Keratinocyte (primary cell): ENCODE results near the gene AFF2.

Experiments
- EZH2 ChIP-seq: IDR thresholded peaks from one replicate; pipeline ENCODE4 v1.6.1; 2012; ENCODE audit warnings: inconsistent platforms, mild to moderate bottlenecking, low read length, moderate library complexity
- TF ChIP-seq, protein P1 (sequence below), 3 experiments: IDR thresholded peaks in 1 of 3; conservative IDR thresholded peaks in 1 of 3; optimal IDR thresholded peaks in 1 of 3; 2 replicates in 2 of 3; 3 replicates in 1 of 3; pipeline versions ENCODE3 to v1.5.1; 2011; ENCODE audit warnings: low read length in 3 of 3, mild to moderate bottlenecking in 3 of 3, moderate library complexity in 2 of 3, control low read depth in 1 of 3, inconsistent platforms in 1 of 3; ENCODE audit not compliant: insufficient read depth in 2 of 3; ENCODE audit errors: extremely low read depth in 1 of 3

DNA sequence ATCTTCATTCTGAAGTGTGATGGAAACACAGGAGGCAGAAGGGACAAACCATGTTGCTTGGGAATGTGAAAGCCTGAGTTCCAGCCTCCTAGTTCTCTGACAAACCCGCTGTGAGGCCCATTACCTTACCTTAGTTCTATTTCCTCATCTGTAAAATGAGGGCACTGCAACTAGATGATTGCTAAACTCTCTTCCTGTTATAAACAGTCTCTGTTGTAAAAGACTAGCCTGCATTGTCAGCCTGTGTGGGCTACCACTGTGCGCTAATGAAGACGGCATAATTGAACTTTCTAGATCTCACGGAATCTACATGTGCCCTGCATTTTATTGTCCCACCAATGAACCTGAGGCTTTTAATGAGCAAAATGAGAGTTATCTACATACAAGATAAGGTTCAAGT is 147.2 kb downstream of the AFF2 start:
- TF ChIP-seq, protein P1, sequence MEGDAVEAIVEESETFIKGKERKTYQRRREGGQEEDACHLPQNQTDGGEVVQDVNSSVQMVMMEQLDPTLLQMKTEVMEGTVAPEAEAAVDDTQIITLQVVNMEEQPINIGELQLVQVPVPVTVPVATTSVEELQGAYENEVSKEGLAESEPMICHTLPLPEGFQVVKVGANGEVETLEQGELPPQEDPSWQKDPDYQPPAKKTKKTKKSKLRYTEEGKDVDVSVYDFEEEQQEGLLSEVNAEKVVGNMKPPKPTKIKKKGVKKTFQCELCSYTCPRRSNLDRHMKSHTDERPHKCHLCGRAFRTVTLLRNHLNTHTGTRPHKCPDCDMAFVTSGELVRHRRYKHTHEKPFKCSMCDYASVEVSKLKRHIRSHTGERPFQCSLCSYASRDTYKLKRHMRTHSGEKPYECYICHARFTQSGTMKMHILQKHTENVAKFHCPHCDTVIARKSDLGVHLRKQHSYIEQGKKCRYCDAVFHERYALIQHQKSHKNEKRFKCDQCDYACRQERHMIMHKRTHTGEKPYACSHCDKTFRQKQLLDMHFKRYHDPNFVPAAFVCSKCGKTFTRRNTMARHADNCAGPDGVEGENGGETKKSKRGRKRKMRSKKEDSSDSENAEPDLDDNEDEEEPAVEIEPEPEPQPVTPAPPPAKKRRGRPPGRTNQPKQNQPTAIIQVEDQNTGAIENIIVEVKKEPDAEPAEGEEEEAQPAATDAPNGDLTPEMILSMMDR (optimal IDR thresholded peaks at IDR 0.05 in 1 of 3, IDR thresholded peaks at IDR 0.05 in 1 of 3, conservative IDR thresholded peaks at IDR 0.05 in 1 of 3; ENCODE audit: extremely low read depth in 1 of 3, insufficient read depth in 2 of 3, low read length in 3 of 3) = no peak
- TF ChIP-seq EZH2 = no peak
